HCT116 (cell line): ENCODE measurements around the gene ADGRV1.

Source experiments
- CEBPB ChIP-seq: IDR thresholded peaks from 2 replicates; pipeline ENCODE4 v1.6.1; 2012; ENCODE audit warnings: low read depth
- CTCF ChIP-seq, 3 experiments: fragments of 200-600 bp in 1 of 3; sonication (generic) in 1 of 3; IDR thresholded peaks in 2 of 3; conservative IDR thresholded peaks in 1 of 3; 2 replicates each; pipeline ENCODE4 v1.5.1; 2012 to 2017; ENCODE audit warnings: low read depth in 2 of 3, low read length in 2 of 3, antibody characterized with exemption in 1 of 3, borderline replicate concordance in 1 of 3, control low read depth in 1 of 3, mild to moderate bottlenecking in 1 of 3, mixed read lengths in 1 of 3, mixed run types in 1 of 3, moderate library complexity in 1 of 3; ENCODE audit not compliant: insufficient read depth in 1 of 3
- EZH2 ChIP-seq: fragments of 200-600 bp; sonication (generic); IDR thresholded peaks from 2 replicates; pipeline ENCODE4 v1.6.1; 2017; ENCODE audit warnings: antibody characterized with exemption, mixed run types
- POLR2A ChIP-seq: IDR thresholded peaks from 2 replicates; pipeline ENCODE4 v1.7.0; 2011; ENCODE audit warnings: borderline replicate concordance; ENCODE audit not compliant: insufficient read depth, insufficient read length; ENCODE audit errors: extremely low read depth
- POLR2AphosphoS5 ChIP-seq: IDR thresholded peaks from 2 replicates; pipeline ENCODE4 v1.6.1; 2011; ENCODE audit warnings: mild to moderate bottlenecking, low read depth, low read length, moderate library complexity
- TCF7L2 ChIP-seq: IDR thresholded peaks from 2 replicates; pipeline ENCODE4 v1.7.0; 2011; ENCODE audit warnings: borderline replicate concordance, inconsistent platforms; ENCODE audit not compliant: insufficient read depth, insufficient read length; ENCODE audit errors: extremely low read depth
- ZNF274 ChIP-seq: fragments of 200-500 bp; sonication (Bioruptor generic); IDR thresholded peaks from 2 replicates; pipeline ENCODE4 v1.6.1; 2014; ENCODE audit warnings: mild to moderate bottlenecking, low read depth, low read length, inconsistent platforms

- TF ChIP-seq POLR2AphosphoS5 = no peak
- TF ChIP-seq ZNF274 = no peak
- TF ChIP-seq POLR2A = no peak
- TF ChIP-seq EZH2 = no peak
- TF ChIP-seq TCF7L2 = no peak
- TF ChIP-seq CTCF (IDR thresholded peaks at IDR 0.05 in 2 of 3, conservative IDR thresholded peaks at IDR 0.05 in 1 of 3; ENCODE audit: borderline replicate concordance in 1 of 3, insufficient read depth in 1 of 3, low read depth in 2 of 3, low read length in 2 of 3) = no peak
- peak; percentile 57 for TF ChIP-seq CEBPB
Measured at GRCh38 chr5:91162534-91163381, 604.2 kb downstream of the ADGRV1 start.
